Heart left ventricle (tissue), 16 donors: ENCODE data around the gene CSHL1. TPM values are rescaled to one million over a fixed set of nuclear protein-coding genes. Genes with fewer than 3 reads are reported as not detected.
"Not testable (repeated sequence)": the region's sequence is repeated elsewhere in the genome, so short reads cannot be mapped to it uniquely, and the experiment has no call there.

Source experiments
- ATAC-seq, 4 donors: fragments of 200-7000 bp; cut with Tn5 transposase; one replicate each; pipeline ENCODE4 v1.9.1; 2020 to 2022; ENCODE audit warnings: moderate library complexity in 4 of 4, mild to moderate bottlenecking in 3 of 4, moderate number of reproducible peaks in 1 of 4
- DNase-seq, 5 donors: peaks; one replicate each; pipeline ENCODE4 v3.0.0-alpha.2; 2020
- H3K27ac ChIP-seq, 12 donors: fragments of 200-600 bp; sonication (generic) in 4 of 12; one replicate each; pipeline versions ENCODE4 v1.5.0 to v1.8.0; 2016 to 2022; ENCODE audit warnings: mild to moderate bottlenecking in 2 of 12
- H3K27me3 ChIP-seq, 9 donors: fragments of 200-600 bp; sonication (generic) in 2 of 9; one replicate each; pipeline versions ENCODE4 v1.5.1 to v1.8.0; 2016 to 2022; ENCODE audit warnings: mild to moderate bottlenecking in 3 of 9
- H3K36me3 ChIP-seq, 9 donors: fragments of 200-600 bp; sonication (generic) in 2 of 9; one replicate each; pipeline versions ENCODE4 v1.5.0 to v1.8.0; 2018 to 2022; ENCODE audit warnings: mild to moderate bottlenecking in 2 of 9
- H3K4me1 ChIP-seq, 12 donors: fragments of 200-600 bp; sonication (generic) in 4 of 12; one replicate each; pipeline versions ENCODE4 v1.5.0 to v1.8.0; 2016 to 2022; ENCODE audit warnings: mild to moderate bottlenecking in 3 of 12
- H3K4me3 ChIP-seq, 12 donors: fragments of 200-600 bp; sonication (generic) in 4 of 12; one replicate each; pipeline versions ENCODE4 v1.5.0 to v1.8.0; 2017 to 2022; ENCODE audit warnings: mild to moderate bottlenecking in 9 of 12, moderate library complexity in 4 of 12
- H3K9me3 ChIP-seq, 12 donors: fragments of 200-600 bp; sonication (generic) in 4 of 12; one replicate each; pipeline versions ENCODE4 v1.5.0 to v1.8.0; 2016 to 2022; ENCODE audit warnings: mild to moderate bottlenecking in 1 of 12
- POLR2A ChIP-seq, 2 donors: fragments of 450-650 bp; IDR thresholded peaks; one replicate each; pipeline ENCODE4 v1.6.1; 2017; ENCODE audit warnings: antibody characterized with exemption in 2 of 2, mild to moderate bottlenecking in 2 of 2, moderate library complexity in 2 of 2
- WGBS, 4 donors: extraction: QIAGEN DNeasy Blood & Tissue Kit in 2 of 4; methylation state at CpG; one replicate each; pipeline versions ENCODE4 v1.1.5 to v1.1.7; 2013 to 2018; 5-methylcytosine and 5-hydroxymethylcytosine counted together
- intact Hi-C, 10 donors: fragments of 100-400 bp; cut with DNase I; formaldehyde crosslinking; loops; one replicate each; pipeline versions ENCODE4 v1.11.1 to v1.14.2; 2022
- polyA plus RNA-seq, 2 donors: library from polyadenylated mRNA; stranded (reverse); fragments of 200-250 nt; gene quantifications; one replicate each; pipeline ENCODE4 v1.2.3, GENCODE V29; 2013
- total RNA-seq, 9 donors: library from RNA; depleted of rRNA in 2 of 9; stranded (reverse); fragments of >200 nt in 2 of 9; fragmentation: NEBNext Ultra II Directional in 3 of 9; extraction: Animal tissue kit (Norgen Biotek cat#: 25700) in 3 of 9; gene quantifications; one replicate each; pipeline versions ENCODE4 v1.1.0 to v1.2.4, GENCODE V29; 2016 to 2023
- TF ChIP-seq, protein P1 (sequence below), 12 donors: fragments of 200-600 bp; sonication (generic) in 4 of 12; IDR thresholded peaks; one replicate each; pipeline versions ENCODE4 v1.5.0 to v1.8.0; 2018 to 2022; ENCODE audit warnings: antibody characterized with exemption in 12 of 12, mild to moderate bottlenecking in 5 of 12
- donor health status: ischemic (EF 13 %, LVEDD 7.1; RV severe dilation, severe dysfunction).
- donor health status: healthy with polysubstance abuse.
- donor health status: DM: no; HTN: yes; CAD: no.
- donor health status: DM: no; HTN: no; CAD: no.
- donor health status: ischemic (EF 25% LVEDD 6.9; RV normal size, moderate dysfunction).
- donor health status: ischemic (EF 25% LVEDD 5.7; RV mildly dilated, moderate dysfunction).
- donor health status: healthy.
- donor health status: DM: yes; HTN: yes; CAD: no.
- donor health status: ischemic (EF 35%, LVEDD 5.7; RV mildly dilated, moderate dysfunction).
- donor health status: nonischemic (EF 11% LVEDD 7.7; RV severe dilation, severe dysfunction).
- donor health status: DM: yes; HTN: yes; CAD: no.
- donor health status: PGD.
- donor health status: ischemic (EF 29% LVEDD 5.4; RV normal size, mild dysfunction).
- donor health status: nonischemic (EF 23%, LVEDD 6.1; RV moderate dilation, normal function).

CSHL1 gene
- total and polyA plus RNA-seq, 11 donors = not detected

DNA sequence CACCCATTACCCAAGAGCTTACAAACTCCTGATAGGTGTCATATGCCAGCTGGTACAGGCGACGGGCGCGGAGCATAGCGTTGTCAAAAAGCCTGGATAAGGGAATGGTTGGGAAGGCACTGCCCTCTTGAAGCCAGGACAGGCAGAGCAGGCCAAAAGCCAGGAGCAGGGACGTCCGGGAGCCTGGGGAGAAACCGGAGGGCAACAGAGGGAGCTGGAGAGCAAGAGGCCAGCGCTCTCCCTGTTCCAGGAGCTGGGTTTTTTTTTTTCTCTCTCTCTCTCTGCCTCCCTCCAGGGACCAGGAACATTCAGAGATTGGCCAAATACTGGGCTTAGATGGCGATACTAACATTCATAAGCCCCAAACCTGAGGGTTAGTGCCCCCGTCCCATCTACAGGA, 29.7 kb downstream of the CSHL1 start:
- TF ChIP-seq, protein P1, sequence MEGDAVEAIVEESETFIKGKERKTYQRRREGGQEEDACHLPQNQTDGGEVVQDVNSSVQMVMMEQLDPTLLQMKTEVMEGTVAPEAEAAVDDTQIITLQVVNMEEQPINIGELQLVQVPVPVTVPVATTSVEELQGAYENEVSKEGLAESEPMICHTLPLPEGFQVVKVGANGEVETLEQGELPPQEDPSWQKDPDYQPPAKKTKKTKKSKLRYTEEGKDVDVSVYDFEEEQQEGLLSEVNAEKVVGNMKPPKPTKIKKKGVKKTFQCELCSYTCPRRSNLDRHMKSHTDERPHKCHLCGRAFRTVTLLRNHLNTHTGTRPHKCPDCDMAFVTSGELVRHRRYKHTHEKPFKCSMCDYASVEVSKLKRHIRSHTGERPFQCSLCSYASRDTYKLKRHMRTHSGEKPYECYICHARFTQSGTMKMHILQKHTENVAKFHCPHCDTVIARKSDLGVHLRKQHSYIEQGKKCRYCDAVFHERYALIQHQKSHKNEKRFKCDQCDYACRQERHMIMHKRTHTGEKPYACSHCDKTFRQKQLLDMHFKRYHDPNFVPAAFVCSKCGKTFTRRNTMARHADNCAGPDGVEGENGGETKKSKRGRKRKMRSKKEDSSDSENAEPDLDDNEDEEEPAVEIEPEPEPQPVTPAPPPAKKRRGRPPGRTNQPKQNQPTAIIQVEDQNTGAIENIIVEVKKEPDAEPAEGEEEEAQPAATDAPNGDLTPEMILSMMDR (IDR thresholded peaks at IDR 0.05) = peak in 5 of 12 donors; percentile 10 to 26 (median 22)
- ATAC-seq = peak; percentile 37 to 76 (median 58)
- H3K4me1 ChIP-seq, intact Hi-C loops, H3K36me3 ChIP-seq, H3K4me3 ChIP-seq, H3K9me3 ChIP-seq, H3K27ac ChIP-seq, H3K27me3 ChIP-seq: not testable (repeated sequence)
- 44 to 51% (median 49%) methylated on average over 9 to 11 of the region's 11 CpGs for WGBS, 4 donors
- DNase-seq = peak in 3 of 5 donors; percentile 26 to 52 (median 39)

DNA sequence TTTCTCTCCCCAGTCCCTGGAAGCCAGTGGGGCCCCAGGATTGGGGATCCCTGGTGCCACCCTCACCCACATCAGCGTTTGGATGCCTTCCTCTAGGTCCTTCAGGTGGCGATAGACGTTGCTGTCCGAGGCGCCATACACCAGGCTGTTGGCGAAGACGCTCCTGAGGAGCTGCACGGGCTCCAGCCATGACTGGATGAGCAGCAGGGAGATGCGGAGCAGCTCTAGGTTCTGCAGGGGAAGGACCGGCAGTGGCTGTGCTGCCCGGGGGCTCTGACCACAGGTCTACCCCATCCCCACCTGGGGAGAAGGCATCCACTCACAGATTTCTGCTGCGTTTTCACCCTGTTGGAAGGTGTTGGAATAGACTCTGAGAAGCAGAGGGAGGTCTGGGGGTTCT, 30.4 kb downstream of the CSHL1 start:
- Histone ChIP-seq H3K4me1 (no peaks in the 10 kb centered on the region), H3K4me3 (no peak overlapping the region), H3K36me3 (no peaks in the 10 kb centered on the region), H3K9me3 (no peaks in the 10 kb centered on the region), H3K27me3 (no peaks in the 10 kb centered on the region), H3K27ac (no peak overlapping the region)
- DNase-seq = no peak
- TF ChIP-seq POLR2A (IDR thresholded peaks at IDR 0.05) = no peak
- TF ChIP-seq, protein P1 (IDR thresholded peaks at IDR 0.05) = no peak
- intact Hi-C loops = no loop called here
- no peak for ATAC-seq
- WGBS, 4 donors = 73 to 81% (median 78%) methylated on average over 8 to 12 of the region's 12 CpGs

DNA sequence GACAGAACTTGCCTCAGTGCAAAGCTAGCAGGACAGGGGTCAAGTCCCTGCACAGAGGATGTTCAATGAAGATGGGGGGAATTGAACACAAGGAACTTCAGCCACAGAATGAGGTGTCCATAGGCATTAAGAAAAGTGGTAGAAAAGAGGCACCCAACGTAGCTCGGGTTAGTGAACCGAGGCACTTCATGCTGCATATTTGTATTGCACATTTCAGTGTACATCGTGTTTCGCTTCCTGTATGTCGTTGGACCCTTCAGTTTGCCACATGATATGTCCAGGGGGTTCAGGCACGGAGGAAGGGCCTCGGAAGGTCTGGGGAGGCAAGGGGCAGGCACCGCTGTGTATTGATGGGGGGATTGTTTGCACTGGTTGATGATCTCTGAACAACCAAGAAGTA, 32.6 kb downstream of the CSHL1 start:
- H3K4me1 ChIP-seq, intact Hi-C loops, H3K27me3 ChIP-seq, H3K27ac ChIP-seq, ATAC-seq, H3K9me3 ChIP-seq, H3K4me3 ChIP-seq, DNase-seq, H3K36me3 ChIP-seq: not testable (repeated sequence)
- WGBS, 4 donors = 88 to 91% (median 90%) methylated on average over 9 of the region's 9 CpGs

DNA sequence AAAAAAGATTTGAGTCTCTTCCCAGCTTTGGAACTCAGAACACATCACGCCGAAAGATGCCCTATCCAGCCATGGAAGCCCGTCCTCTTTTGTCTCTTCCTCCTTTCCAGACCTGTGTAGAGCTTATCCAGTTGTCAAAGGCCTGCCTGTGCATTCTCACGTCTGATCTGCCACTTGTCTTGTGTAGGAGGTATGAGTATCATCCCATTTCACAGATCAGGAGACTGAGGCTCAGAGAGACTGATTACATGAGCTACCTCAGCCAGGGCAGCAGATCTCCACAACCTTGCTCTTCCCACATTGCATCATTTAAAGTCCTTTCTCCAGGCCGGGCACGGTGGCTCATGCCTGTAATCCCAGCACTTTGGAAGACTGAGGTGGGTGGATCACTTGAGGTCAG, 36.4 kb downstream of the CSHL1 start:
- 73 to 88% (median 80%) methylated on average over 5 to 6 of the region's 6 CpGs for WGBS, 4 donors
- H3K27ac ChIP-seq, H3K27me3 ChIP-seq, H3K36me3 ChIP-seq, H3K4me1 ChIP-seq, H3K4me3 ChIP-seq, ATAC-seq, H3K9me3 ChIP-seq, DNase-seq, intact Hi-C loops: not testable (repeated sequence)

DNA sequence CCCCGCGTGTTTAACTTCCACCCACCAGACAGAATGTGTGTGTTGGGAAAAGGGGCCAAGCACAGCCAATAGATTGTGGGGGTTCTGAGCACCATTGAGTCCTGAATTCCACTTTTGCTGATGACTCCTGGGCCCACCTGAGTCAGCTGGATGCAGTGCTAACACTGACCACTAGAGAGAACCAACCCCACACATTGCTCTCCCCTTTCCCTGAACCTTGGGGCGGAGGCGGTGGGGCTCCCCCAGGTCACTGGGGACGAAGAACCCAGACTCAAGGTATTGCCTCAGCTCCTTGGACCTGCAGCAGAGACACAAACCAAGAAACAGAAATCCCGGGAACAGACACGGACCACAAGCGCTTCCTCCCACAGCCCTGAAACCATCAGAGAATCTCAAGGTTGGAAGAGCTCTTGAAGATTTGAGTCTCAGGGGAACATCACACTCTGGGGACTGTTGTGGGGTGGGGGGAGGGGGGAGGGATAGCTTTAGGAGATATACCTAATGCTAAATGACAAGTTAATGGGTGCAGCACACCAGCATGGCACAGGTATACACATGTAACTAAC, 36.9 kb downstream of the CSHL1 start:
- H3K4me1 ChIP-seq, DNase-seq, H3K4me3 ChIP-seq, H3K36me3 ChIP-seq, intact Hi-C loops, H3K27me3 ChIP-seq, H3K9me3 ChIP-seq, H3K27ac ChIP-seq, ATAC-seq: not testable (repeated sequence)
- WGBS, 4 donors = 67 to 80% (median 71%) methylated on average over 5 to 6 of the region's 8 CpGs

DNA sequence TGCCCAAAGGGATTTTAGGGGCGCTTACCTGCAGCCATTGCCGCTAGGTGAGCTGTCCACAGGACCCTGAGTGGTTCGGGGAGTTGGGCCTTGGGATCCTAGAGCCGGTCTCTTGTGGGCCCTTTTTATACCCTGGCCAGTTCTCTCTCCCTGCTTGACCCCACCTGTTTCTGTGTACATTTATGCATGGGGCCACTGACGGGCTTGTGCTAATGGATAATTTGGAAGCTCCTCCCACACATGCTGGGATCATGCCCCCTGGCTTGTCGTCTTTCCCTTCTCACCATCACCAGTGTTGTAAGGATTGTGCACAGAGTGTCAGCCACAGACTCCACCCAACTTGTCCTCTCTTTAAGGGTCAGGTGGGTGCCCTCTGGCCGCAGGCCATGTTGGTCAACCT, 37.5 kb downstream of the CSHL1 start, which contains the start of gene CSH2:
TSS of gene CSH2 (minus strand) at position 101 of the 400 bp plus-strand sequence. CDS start at position 38, 63 bp downstream.
- H3K4me1 ChIP-seq, H3K36me3 ChIP-seq, ATAC-seq, H3K27ac ChIP-seq, intact Hi-C loops, H3K9me3 ChIP-seq, H3K4me3 ChIP-seq, H3K27me3 ChIP-seq, DNase-seq: not testable (repeated sequence)
- WGBS, 4 donors = 86% methylated on average over 7 of the region's 7 CpGs; no CpG with 5 or more reads in 2 of the 4 donors

DNA sequence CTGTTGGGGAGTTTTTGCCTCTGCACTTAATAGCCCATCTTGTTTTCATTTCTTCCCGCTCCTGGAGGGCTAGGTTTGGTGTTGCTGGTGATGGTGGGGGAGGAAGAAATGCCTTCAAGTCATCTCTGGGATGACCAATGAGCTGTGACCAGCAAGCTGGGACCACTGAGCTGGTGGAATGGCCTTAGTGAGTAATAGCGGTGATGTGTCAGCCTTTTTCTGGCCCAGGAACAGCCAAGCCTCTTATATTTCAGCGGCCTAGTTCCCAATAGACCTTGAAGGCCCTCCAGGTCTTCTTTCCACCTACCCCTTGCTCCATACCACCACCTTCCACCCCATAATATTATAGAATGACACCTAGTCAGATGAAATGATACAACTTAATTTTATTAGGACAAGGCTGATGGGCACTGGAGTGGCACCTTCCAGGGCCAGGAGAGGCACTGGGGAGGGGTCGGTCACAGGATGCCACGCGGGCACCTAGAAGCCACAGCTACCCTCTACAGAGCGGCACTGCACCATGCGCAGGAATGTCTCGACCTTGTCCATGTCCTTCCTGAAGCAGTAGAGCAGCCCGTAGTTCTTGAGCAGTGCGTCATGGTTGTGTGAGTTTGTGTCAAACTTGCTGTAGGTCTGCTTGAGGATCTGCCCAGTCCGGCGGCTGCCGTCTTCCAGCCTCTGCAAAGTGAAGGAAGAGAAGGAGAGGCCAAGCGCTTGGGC, 39.3 kb downstream of the CSHL1 start:
- ATAC-seq, H3K27me3 ChIP-seq, H3K4me3 ChIP-seq, H3K36me3 ChIP-seq, H3K4me1 ChIP-seq, DNase-seq, H3K9me3 ChIP-seq, intact Hi-C loops, H3K27ac ChIP-seq: not testable (repeated sequence)
- WGBS, 4 donors = 91 to 93% (median 93%) methylated on average over 12 of the region's 15 CpGs

DNA sequence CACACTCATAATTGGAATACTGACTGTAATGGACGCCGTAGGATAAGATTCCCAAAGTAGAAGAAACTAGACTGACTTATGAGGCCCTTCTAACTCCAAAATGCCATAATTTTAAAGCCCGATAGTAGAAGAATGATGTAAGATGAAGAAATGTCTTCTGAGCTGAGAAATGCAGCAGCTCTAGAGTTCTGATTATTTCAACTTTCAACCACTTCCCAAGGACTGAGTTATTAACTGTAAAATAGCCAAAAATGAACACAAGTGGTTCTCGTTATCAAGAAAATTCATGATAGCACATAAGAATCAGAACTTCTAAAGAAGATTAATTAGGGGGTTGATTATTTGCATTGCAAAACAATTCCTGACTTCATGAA, 40.8 kb downstream of the CSHL1 start:
- intact Hi-C loops, H3K36me3 ChIP-seq, H3K4me3 ChIP-seq, DNase-seq, H3K27me3 ChIP-seq, H3K27ac ChIP-seq, H3K9me3 ChIP-seq, ATAC-seq, H3K4me1 ChIP-seq: not testable (repeated sequence)
- WGBS, 4 donors = 87 to 93% (median 90%) methylated on average over 4 of the region's 4 CpGs
